IPS DF 6.9 (cell line): ENCODE measurements around the gene CD151.

ENCODE experiments used
- DNase-seq: peaks from one replicate; pipeline ENCODE4 v3.0.0-alpha.2; 2013; ENCODE audit warnings: low read depth, low spot score
- H3K27ac ChIP-seq: one replicate; pipeline ENCODE4 v1.5.1; 2013; ENCODE audit warnings: low read length, control low read depth
- H3K27me3 ChIP-seq: 2 replicates; pipeline ENCODE4 v1.6.1; 2013; ENCODE audit warnings: mild to moderate bottlenecking, low read length; ENCODE audit not compliant: control insufficient read depth, insufficient read depth
- H3K36me3 ChIP-seq: 2 replicates; pipeline ENCODE4 v1.6.1; 2013; ENCODE audit warnings: low read length; ENCODE audit not compliant: control insufficient read depth, insufficient read depth
- H3K4me1 ChIP-seq: 2 replicates; pipeline ENCODE4 v1.6.1; 2013; ENCODE audit warnings: low read length; ENCODE audit not compliant: control insufficient read depth, insufficient read depth
- H3K4me3 ChIP-seq: 2 replicates; pipeline ENCODE4 v1.5.1; 2013; ENCODE audit warnings: mild to moderate bottlenecking, low read length
- H3K9me3 ChIP-seq: 2 replicates; pipeline ENCODE4 v1.6.1; 2013; ENCODE audit warnings: low read length, inconsistent platforms; ENCODE audit not compliant: control insufficient read depth, insufficient read depth
- WGBS: extraction: QIAGEN DNeasy Blood & Tissue Kit; methylation state at CpG from one replicate; pipeline ENCODE4 v1.1.7; 2013; ENCODE audit warnings: mixed read lengths, missing lambda C conversion rate; ENCODE audit not compliant: insufficient read length, insufficient coverage; 5-methylcytosine and 5-hydroxymethylcytosine counted together

CD151 gene

GRCh38 chr11:875769-876301, 43.1 kb downstream of the CD151 start:
- WGBS, result no CpG with 5 or more reads among the region's 21 CpGs
- H3K4me3 ChIP-seq, result no peak overlapping the region
- H3K27ac ChIP-seq, result no peak overlapping the region
- no peak for DNase-seq
- H3K4me1 ChIP-seq, result no peaks in the 10 kb centered on the region; the same call in 1 of the 2 replicates
- H3K36me3 ChIP-seq, result peaks cover 15% of the 10 kb centered on the region
- no peaks in the 10 kb centered on the region for H3K9me3 ChIP-seq
- no peaks in the 10 kb centered on the region for H3K27me3 ChIP-seq

DNA sequence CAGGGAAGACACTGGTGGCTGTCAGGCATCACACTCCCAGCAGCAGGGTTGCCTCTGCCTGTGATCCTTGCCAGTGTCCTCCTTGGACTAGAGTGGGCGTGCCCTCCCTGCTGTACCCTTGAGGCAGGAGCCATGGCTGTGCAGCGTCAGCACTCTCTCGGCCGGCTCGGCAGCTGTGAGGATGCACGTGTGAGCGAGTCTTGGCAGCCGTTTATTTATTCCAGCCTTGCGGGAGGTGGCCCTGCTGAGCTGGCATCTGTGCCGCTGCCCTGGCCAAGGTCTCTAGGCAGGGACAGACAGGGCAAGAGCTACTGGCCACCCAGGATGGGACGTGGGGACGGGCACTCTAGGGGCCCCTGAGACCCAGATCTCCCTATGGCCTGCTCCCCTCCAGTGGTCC, 43.8 kb downstream of the CD151 start:
- DNase-seq, result no peak
- Histone ChIP-seq H3K4me1 (no peaks in the 10 kb centered on the region; the same call in 1 of the 2 replicates), H3K36me3 (peaks cover 14% of the 10 kb centered on the region)

GRCh38 chr11:877565-877964, 44.8 kb downstream of the CD151 start:
- H3K36me3 ChIP-seq, result peaks cover 13% of the 10 kb centered on the region
- no peak for DNase-seq

More for the DNA sequence above, 43.8 kb downstream of the CD151 start:
- Histone ChIP-seq H3K27ac (no peak overlapping the region), H3K27me3 (no peaks in the 10 kb centered on the region), H3K4me3 (no peak overlapping the region), H3K9me3 (no peaks in the 10 kb centered on the region)
- no CpG with 5 or more reads among the region's 12 CpGs for WGBS

GRCh38 chr11:880447-880846, 47.7 kb downstream of the CD151 start:
- no peaks in the 10 kb centered on the region for H3K9me3 ChIP-seq
- no peaks in the 10 kb centered on the region; the same call in 1 of the 2 replicates for H3K4me1 ChIP-seq
- WGBS, result no CpG with 5 or more reads among the region's 14 CpGs
- H3K27me3 ChIP-seq, result no peaks in the 10 kb centered on the region
- H3K4me3 ChIP-seq, result no peak overlapping the region
- peaks cover 15% of the 10 kb centered on the region for H3K36me3 ChIP-seq
- H3K27ac ChIP-seq, result no peak overlapping the region
- no peak for DNase-seq

More at GRCh38 chr11:877565-877964, 44.8 kb downstream of the CD151 start:
- Histone ChIP-seq H3K9me3 (no peaks in the 10 kb centered on the region), H3K27ac (no peak overlapping the region), H3K4me1 (no peaks in the 10 kb centered on the region; the same call in 1 of the 2 replicates), H3K4me3 (no peak overlapping the region), H3K27me3 (no peaks in the 10 kb centered on the region)
- no CpG with 5 or more reads among the region's 11 CpGs for WGBS

DNA sequence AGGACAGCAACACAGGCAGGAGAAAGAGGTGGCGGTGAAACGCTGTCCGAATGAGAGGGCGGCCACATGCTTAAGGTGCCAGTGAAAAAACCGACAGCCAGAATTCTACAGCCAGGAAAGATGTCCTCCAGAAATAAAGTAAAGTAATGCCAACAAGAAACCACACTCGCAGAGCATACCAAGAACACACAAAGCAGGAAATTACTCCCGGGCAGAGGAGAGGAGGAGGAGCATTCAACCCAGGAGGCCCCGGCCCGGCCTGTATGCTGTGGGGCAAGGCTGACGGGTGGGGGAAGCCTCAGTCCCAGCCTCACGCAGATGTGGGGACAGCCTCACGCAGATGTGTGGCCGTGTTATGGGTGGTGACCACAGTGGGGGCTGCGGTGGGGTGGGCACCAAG, 49.8 kb downstream of the CD151 start:
- Histone ChIP-seq H3K27me3 (no peaks in the 10 kb centered on the region), H3K4me1 (no peaks in the 10 kb centered on the region), H3K36me3 (peaks cover 9% of the 10 kb centered on the region), H3K4me3 (no peak overlapping the region), H3K27ac (no peak overlapping the region), H3K9me3 (no peaks in the 10 kb centered on the region)
- WGBS, result no CpG with 5 or more reads among the region's 14 CpGs
- no peak for DNase-seq

- no peak for DNase-seq
- H3K9me3 ChIP-seq, result no peaks in the 10 kb centered on the region
- no peak overlapping the region for H3K4me3 ChIP-seq
- H3K27me3 ChIP-seq, result no peaks in the 10 kb centered on the region
- no CpG with 5 or more reads among the region's 10 CpGs for WGBS
- peaks cover 17% of the 10 kb centered on the region for H3K36me3 ChIP-seq
- H3K4me1 ChIP-seq, result no peaks in the 10 kb centered on the region
- no peak overlapping the region for H3K27ac ChIP-seq
These were observed 50.8 kb downstream of the CD151 start for GRCh38 chr11:883527-883926.

- no peak for DNase-seq
- Histone ChIP-seq H3K27ac (no peak overlapping the region), H3K9me3 (no peaks in the 10 kb centered on the region), H3K27me3 (no peaks in the 10 kb centered on the region), H3K4me3 (no peak overlapping the region), H3K36me3 (peaks cover 22% of the 10 kb centered on the region), H3K4me1 (no peaks in the 10 kb centered on the region)
- no CpG with 5 or more reads among the region's 16 CpGs for WGBS
These were observed 51.9 kb downstream of the CD151 start for GRCh38 chr11:884578-885070.

DNA sequence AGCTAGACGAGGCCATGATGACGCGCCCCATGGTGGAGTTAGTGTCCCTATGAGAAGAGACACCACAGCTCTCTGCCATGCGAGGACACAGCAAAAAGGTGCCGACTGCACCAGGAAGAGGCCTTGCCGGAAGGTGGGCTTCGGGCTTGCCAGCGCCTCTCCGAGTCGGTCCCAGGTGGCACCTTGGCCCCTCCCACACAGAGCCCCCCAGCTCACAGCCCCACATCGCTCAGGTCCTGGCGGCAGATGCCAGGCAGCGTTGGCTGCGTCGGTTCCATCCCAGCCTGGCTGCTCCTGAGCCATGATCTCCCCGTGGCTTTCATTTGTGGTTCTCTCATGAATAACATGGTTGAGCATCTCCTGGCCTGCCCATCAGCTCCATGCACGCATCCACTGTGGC, 53.8 kb downstream of the CD151 start:
- Histone ChIP-seq H3K36me3 (peaks cover 15% of the 10 kb centered on the region; the same call in 1 of the 2 replicates), H3K27ac (no peak overlapping the region), H3K9me3 (no peaks in the 10 kb centered on the region), H3K27me3 (no peaks in the 10 kb centered on the region), H3K4me3 (no peak overlapping the region), H3K4me1 (no peaks in the 10 kb centered on the region)
- DNase-seq, result no peak
- WGBS, result no CpG with 5 or more reads among the region's 17 CpGs

DNA sequence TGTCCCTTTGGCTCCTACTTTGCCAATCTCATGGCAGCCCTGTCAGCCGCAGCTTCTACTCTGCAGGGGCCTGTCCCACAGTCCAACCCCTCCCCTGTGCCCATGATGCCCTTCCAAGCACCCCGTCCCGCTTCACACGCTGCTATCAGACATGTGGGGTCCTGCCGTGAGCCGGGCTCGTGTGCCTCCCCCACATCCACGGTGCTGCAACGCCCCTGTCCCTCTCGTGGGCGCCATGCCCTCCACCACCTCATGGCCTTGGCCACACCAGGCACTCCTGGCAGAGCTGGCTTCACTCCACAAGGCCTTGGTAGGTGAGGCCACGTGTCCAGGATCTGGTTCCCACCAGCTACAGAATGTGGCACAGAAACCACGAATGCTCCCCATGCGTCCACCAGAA, 54.8 kb downstream of the CD151 start:
- H3K27ac ChIP-seq, result no peak overlapping the region
- no peak for DNase-seq
- no peaks in the 10 kb centered on the region for H3K9me3 ChIP-seq
- H3K36me3 ChIP-seq, result peaks cover 15% of the 10 kb centered on the region; the same call in 1 of the 2 replicates
- H3K27me3 ChIP-seq, result no peaks in the 10 kb centered on the region
- no CpG with 5 or more reads among the region's 14 CpGs for WGBS
- H3K4me3 ChIP-seq, result no peak overlapping the region
- H3K4me1 ChIP-seq, result no peaks in the 10 kb centered on the region
